A549 (cell line): ENCODE results near the gene KLF9. TPM values are rescaled to one million over a fixed set of nuclear protein-coding genes. Genes with fewer than 3 reads are reported as not detected.

Source experiments
- ATAC-seq, 2 experiments: fragments of 200-7000 bp in 1 of 2; fragments of >200 bp in 1 of 2; cut with Nextera tagmentation in 1 of 2; cut with Tn5 transposase in 1 of 2; 3 replicates each; pipeline versions ENCODE4 v1.8.0 to v1.9.1; 2018 to 2020; ENCODE audit warnings: mild to moderate bottlenecking in 1 of 2, moderate library complexity in 1 of 2
- CTCF ChIA-PET: fragments of 300-600 bp; sonication (Branson Sonifier 250); formaldehyde crosslinking; extraction: SDS; loops from one replicate; lab custom pipeline; 2021; ENCODE audit warnings: antibody characterized with exemption, inconsistent platforms; lab: Yijun Ruan, JAX
- POLR2A ChIA-PET: fragments of 350-600 bp; formaldehyde crosslinking; extraction: SDS; loops from one replicate; lab custom pipeline; 2021; ENCODE audit warnings: antibody characterized with exemption, inconsistent platforms; lab: Yijun Ruan, JAX
- DNase-seq, 2 experiments: peaks; one replicate each; pipeline versions ENCODE4 v3.0.0 to v3.0.0-alpha.2; 2011 to 2016; ENCODE audit warnings: low read depth in 1 of 2, low spot score in 1 of 2
- FAIRE-seq: peaks from 2 replicates; lab custom pipeline; 2011; peaks lifted over from hg19 to GRCh38; lab: Jason Lieb, UNC
- H3K27ac ChIP-seq, 2 experiments: fragments of >200 bp; sonication (Bioruptor Twin); formaldehyde crosslinking; 3 replicates each; pipeline ENCODE4 v1.5.1; 2016 to 2017
- H3K4me1 ChIP-seq: fragments of >200 bp; sonication (Bioruptor Twin); formaldehyde crosslinking; 3 replicates; pipeline ENCODE4 v1.6.1; 2016
- H3K4me2 ChIP-seq: fragments of >200 bp; sonication (Bioruptor Twin); formaldehyde crosslinking; 3 replicates; pipeline ENCODE4 v1.6.1; 2016
- H3K4me3 ChIP-seq: fragments of >200 bp; sonication (Bioruptor Twin); formaldehyde crosslinking; 3 replicates; pipeline ENCODE4 v1.5.1; 2016
- H3K9me3 ChIP-seq: fragments of >200 bp; sonication (Bioruptor Twin); formaldehyde crosslinking; 3 replicates; pipeline ENCODE4 v1.6.1; 2016
- CHD2 ChIP-seq: fragments of 150-350 bp; IDR thresholded peaks from 2 replicates; pipeline ENCODE4 v1.6.1; 2014; ENCODE audit warnings: low read length; ENCODE audit not compliant: partially characterized antibody
- CHD4 ChIP-seq: fragments of 200-600 bp; sonication (generic); IDR thresholded peaks from 2 replicates; pipeline ENCODE4 v1.6.1; 2016; ENCODE audit warnings: antibody characterized with exemption, mild to moderate bottlenecking, borderline replicate concordance
- EHMT2 ChIP-seq: fragments of 200-600 bp; sonication (generic); IDR thresholded peaks from 2 replicates; pipeline ENCODE4 v1.6.1; 2016; ENCODE audit warnings: antibody characterized with exemption, low read depth, mild to moderate bottlenecking, moderate library complexity
- FOSB ChIP-seq: fragments of 250-450 bp; sonication (Bioruptor Pico); IDR thresholded peaks from 2 replicates; pipeline ENCODE4 v1.5.0; 2020; ENCODE audit warnings: mild to moderate bottlenecking, moderate library complexity
- FOSL2 ChIP-seq, 2 experiments: fragments of 450-650 bp in 1 of 2; fragments of >200 bp in 1 of 2; sonication (Bioruptor Twin) in 1 of 2; formaldehyde crosslinking; IDR thresholded peaks; 2 replicates each; pipeline versions ENCODE4 v1.5.0 to v1.6.1; 2016 to 2020; ENCODE audit warnings: mild to moderate bottlenecking in 1 of 2, moderate library complexity in 1 of 2
- GATA3 ChIP-seq: IDR thresholded peaks from 2 replicates; pipeline ENCODE4 v1.6.1; 2012; ENCODE audit warnings: borderline replicate concordance
- HEYL ChIP-seq: fragments of 250-450 bp; sonication (Bioruptor Pico); IDR thresholded peaks from 2 replicates; pipeline ENCODE4 v1.8.0; 2021; ENCODE audit warnings: mild to moderate bottlenecking, moderate library complexity
- HOXA7 ChIP-seq: fragments of 250-450 bp; sonication (Bioruptor Pico); IDR thresholded peaks from 2 replicates; pipeline ENCODE4 v1.5.0; 2020; ENCODE audit warnings: mild to moderate bottlenecking, moderate library complexity
- HOXB13 ChIP-seq: fragments of 250-450 bp; sonication (Bioruptor Pico); IDR thresholded peaks from 2 replicates; pipeline ENCODE4 v1.5.0; 2020; ENCODE audit warnings: low read depth, mild to moderate bottlenecking, moderate library complexity
- KDM1A ChIP-seq: fragments of 200-600 bp; sonication (generic); IDR thresholded peaks from 2 replicates; pipeline ENCODE4 v1.6.1; 2016; ENCODE audit warnings: low read depth, mild to moderate bottlenecking
- MAZ ChIP-seq: fragments of 150-350 bp; IDR thresholded peaks from 2 replicates; pipeline ENCODE4 v1.6.1; 2014; ENCODE audit warnings: antibody characterized with exemption, low read depth, low read length, borderline replicate concordance
- NPAS2 ChIP-seq: fragments of 250-450 bp; sonication (Bioruptor Pico); IDR thresholded peaks from 2 replicates; pipeline ENCODE4 v1.8.0; 2022; ENCODE audit warnings: mild to moderate bottlenecking, moderate library complexity, borderline replicate concordance
- NR3C1 ChIP-seq: fragments of >200 bp; sonication (Bioruptor Twin); formaldehyde crosslinking; IDR thresholded peaks from 3 replicates; pipeline ENCODE4 v1.6.1; 2017
- POLR2A ChIP-seq: IDR thresholded peaks from 2 replicates; pipeline ENCODE4 v1.6.1; 2012; ENCODE audit warnings: mild to moderate bottlenecking, low read length
- RAD21 ChIP-seq, 2 experiments: fragments of >200 bp in 1 of 2; sonication (Bioruptor Twin) in 1 of 2; formaldehyde crosslinking in 1 of 2; IDR thresholded peaks in 1 of 2; conservative IDR thresholded peaks in 1 of 2; 2 replicates in 1 of 2; 3 replicates in 1 of 2; pipeline ENCODE4 v1.6.1; 2012 to 2018; ENCODE audit warnings: inconsistent platforms in 1 of 2
- RNF2 ChIP-seq: fragments of 200-600 bp; sonication (generic); IDR thresholded peaks from 2 replicates; pipeline ENCODE4 v1.6.1; 2016; ENCODE audit warnings: low read depth, mild to moderate bottlenecking, antibody characterized with exemption, moderate library complexity, borderline replicate concordance
- TP53 ChIP-seq: fragments of 250-450 bp; sonication (Bioruptor Pico); IDR thresholded peaks from 2 replicates; pipeline ENCODE4 v1.5.0; 2021; ENCODE audit warnings: mild to moderate bottlenecking, moderate library complexity
- ZFP36 ChIP-seq: fragments of 450-650 bp; IDR thresholded peaks from 2 replicates; pipeline ENCODE4 v1.6.1; 2014; ENCODE audit warnings: borderline replicate concordance; ENCODE audit not compliant: partially characterized antibody
- ZNF302 ChIP-seq: fragments of 250-450 bp; sonication (Bioruptor Pico); IDR thresholded peaks from 2 replicates; pipeline ENCODE4 v1.9.0; 2021; ENCODE audit warnings: inconsistent platforms, mild to moderate bottlenecking, moderate library complexity
- WGBS: methylation state at CpG from one replicate; pipeline ENCODE4 v1.1.6; 2017; ENCODE audit errors: missing lambda C conversion rate; 5-methylcytosine and 5-hydroxymethylcytosine counted together
- polyA plus RNA-seq, 4 experiments: library from polyadenylated mRNA; depleted of rRNA in 3 of 4; stranded (reverse); fragments of >200 nt; fragmentation: RNase III in 1 of 4; extraction: RNeasy Plus Mini Kit Qiagen cat#74134 plus additional on column Dnase treatment in 1 of 4; gene quantifications; 2 replicates in 3 of 4; 3 replicates in 1 of 4; pipeline ENCODE4 v1.2.3, GENCODE V29; 2011 to 2017
- TF ChIP-seq, protein P1 (sequence below): IDR thresholded peaks from 2 replicates; pipeline ENCODE4 v1.6.1; 2012
- TF ChIP-seq, protein P2 (sequence below): fragments of 200-600 bp; sonication (generic); IDR thresholded peaks from 2 replicates; pipeline ENCODE4 v1.6.1; 2016; ENCODE audit warnings: antibody characterized with exemption, mild to moderate bottlenecking, moderate library complexity
- TF ChIP-seq, protein P3 (sequence below): IDR thresholded peaks from 2 replicates; pipeline ENCODE4 v1.6.1; 2012; ENCODE audit warnings: low read depth, borderline replicate concordance
- TF ChIP-seq, protein P4 (sequence below): fragments of 250-450 bp; sonication (Bioruptor Pico); IDR thresholded peaks from 2 replicates; pipeline ENCODE4 v1.5.0; 2020; ENCODE audit warnings: low read depth, mild to moderate bottlenecking, moderate library complexity
- TF ChIP-seq, protein P5 (sequence below): fragments of 150-350 bp; IDR thresholded peaks from 2 replicates; pipeline ENCODE4 v1.6.1; 2014; ENCODE audit warnings: low read depth, mild to moderate bottlenecking, low read length
- TF ChIP-seq, protein P6 (sequence below): fragments of 450-650 bp; IDR thresholded peaks from 2 replicates; pipeline ENCODE4 v1.6.1; 2014; ENCODE audit warnings: antibody characterized with exemption

The KLF9 gene
- polyA plus RNA-seq, 2 of the 4 experiments (the other 2 are of a cell fraction), result 0.76 to 3.9 TPM

DNA sequence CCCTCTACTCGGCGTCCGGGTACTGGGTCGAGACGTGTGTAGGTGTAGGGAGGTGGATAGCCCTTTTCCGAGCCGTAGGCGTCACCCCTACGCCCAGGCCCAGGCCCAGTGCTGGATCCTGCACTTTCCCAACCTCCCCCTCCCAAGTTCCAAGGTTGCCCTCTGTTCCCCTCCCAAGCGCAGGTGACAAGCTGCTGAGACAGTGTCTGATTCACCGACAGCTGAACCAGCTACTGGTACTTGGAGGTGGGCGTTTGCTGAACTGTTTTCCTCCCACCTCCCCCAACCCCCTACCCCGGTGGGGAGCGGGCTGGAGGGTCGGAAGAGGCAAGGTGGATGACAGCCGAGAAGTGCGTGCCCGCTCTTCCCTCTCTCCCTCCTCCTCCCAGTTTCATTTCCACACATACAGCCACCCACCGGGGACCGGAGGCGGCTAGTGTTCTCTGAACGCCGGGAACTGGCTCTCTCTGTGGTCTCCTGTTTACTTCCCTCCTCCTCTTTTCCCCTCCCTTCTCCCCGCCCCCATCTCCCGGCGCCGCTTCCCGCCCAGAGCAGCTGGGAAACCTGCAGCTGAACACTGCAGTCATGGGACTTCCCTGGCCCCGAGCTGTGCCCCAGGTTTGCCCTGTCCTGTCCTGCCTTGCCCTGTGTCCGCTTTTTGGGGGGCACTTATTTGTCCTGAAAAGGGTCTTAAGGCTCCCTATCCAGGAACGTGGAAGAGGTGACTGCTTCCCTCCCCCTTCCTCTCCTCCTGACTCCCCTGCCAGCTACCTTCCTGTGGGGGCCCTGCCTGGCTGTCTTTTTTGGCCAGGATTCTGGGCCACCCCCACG is 6.2 kb upstream of the KLF9 start (continued):
- TF ChIP-seq POLR2A (no peak; the same call in 1 of the 2 replicates), MAZ (peak; percentile 64; the same call in 1 of the 2 replicates), FOSB (CRISPR knock-in tag) (peak; percentile 86; the same call in 1 of the 2 replicates), RAD21 (conservative IDR thresholded peaks at IDR 0.05 in 1 of 2, IDR thresholded peaks at IDR 0.05 in 1 of 2) (no peak; a peak in 1 of 5 replicates), FOSL2 (IDR thresholded peaks at IDR 0.05) (no peak), FOSL2 (CRISPR knock-in tag; IDR thresholded peaks at IDR 0.05) (peak; percentile 5; the same call in 1 of the 2 replicates), TP53 (CRISPR knock-in tag) (peak; percentile 93), EHMT2 (no peak), HOXA7 (CRISPR knock-in tag) (peak; percentile 29; the same call in 1 of the 2 replicates)
- TF ChIP-seq, protein P1, sequence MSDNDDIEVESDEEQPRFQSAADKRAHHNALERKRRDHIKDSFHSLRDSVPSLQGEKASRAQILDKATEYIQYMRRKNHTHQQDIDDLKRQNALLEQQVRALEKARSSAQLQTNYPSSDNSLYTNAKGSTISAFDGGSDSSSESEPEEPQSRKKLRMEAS, result peak; percentile 60
- TF ChIP-seq, protein P2, sequence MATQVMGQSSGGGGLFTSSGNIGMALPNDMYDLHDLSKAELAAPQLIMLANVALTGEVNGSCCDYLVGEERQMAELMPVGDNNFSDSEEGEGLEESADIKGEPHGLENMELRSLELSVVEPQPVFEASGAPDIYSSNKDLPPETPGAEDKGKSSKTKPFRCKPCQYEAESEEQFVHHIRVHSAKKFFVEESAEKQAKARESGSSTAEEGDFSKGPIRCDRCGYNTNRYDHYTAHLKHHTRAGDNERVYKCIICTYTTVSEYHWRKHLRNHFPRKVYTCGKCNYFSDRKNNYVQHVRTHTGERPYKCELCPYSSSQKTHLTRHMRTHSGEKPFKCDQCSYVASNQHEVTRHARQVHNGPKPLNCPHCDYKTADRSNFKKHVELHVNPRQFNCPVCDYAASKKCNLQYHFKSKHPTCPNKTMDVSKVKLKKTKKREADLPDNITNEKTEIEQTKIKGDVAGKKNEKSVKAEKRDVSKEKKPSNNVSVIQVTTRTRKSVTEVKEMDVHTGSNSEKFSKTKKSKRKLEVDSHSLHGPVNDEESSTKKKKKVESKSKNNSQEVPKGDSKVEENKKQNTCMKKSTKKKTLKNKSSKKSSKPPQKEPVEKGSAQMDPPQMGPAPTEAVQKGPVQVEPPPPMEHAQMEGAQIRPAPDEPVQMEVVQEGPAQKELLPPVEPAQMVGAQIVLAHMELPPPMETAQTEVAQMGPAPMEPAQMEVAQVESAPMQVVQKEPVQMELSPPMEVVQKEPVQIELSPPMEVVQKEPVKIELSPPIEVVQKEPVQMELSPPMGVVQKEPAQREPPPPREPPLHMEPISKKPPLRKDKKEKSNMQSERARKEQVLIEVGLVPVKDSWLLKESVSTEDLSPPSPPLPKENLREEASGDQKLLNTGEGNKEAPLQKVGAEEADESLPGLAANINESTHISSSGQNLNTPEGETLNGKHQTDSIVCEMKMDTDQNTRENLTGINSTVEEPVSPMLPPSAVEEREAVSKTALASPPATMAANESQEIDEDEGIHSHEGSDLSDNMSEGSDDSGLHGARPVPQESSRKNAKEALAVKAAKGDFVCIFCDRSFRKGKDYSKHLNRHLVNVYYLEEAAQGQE, result 0 out of 2 replicates have a peak, but pooled peaks have one; percentile 22
- TF ChIP-seq, protein P3, sequence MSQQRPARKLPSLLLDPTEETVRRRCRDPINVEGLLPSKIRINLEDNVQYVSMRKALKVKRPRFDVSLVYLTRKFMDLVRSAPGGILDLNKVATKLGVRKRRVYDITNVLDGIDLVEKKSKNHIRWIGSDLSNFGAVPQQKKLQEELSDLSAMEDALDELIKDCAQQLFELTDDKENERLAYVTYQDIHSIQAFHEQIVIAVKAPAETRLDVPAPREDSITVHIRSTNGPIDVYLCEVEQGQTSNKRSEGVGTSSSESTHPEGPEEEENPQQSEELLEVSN, result peak; percentile 58; the same call in 1 of the 2 replicates
- TF ChIP-seq, protein P4, sequence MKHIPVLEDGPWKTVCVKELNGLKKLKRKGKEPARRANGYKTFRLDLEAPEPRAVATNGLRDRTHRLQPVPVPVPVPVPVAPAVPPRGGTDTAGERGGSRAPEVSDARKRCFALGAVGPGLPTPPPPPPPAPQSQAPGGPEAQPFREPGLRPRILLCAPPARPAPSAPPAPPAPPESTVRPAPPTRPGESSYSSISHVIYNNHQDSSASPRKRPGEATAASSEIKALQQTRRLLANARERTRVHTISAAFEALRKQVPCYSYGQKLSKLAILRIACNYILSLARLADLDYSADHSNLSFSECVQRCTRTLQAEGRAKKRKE, result peak; percentile 18; the same call in 1 of the 2 replicates

DNA sequence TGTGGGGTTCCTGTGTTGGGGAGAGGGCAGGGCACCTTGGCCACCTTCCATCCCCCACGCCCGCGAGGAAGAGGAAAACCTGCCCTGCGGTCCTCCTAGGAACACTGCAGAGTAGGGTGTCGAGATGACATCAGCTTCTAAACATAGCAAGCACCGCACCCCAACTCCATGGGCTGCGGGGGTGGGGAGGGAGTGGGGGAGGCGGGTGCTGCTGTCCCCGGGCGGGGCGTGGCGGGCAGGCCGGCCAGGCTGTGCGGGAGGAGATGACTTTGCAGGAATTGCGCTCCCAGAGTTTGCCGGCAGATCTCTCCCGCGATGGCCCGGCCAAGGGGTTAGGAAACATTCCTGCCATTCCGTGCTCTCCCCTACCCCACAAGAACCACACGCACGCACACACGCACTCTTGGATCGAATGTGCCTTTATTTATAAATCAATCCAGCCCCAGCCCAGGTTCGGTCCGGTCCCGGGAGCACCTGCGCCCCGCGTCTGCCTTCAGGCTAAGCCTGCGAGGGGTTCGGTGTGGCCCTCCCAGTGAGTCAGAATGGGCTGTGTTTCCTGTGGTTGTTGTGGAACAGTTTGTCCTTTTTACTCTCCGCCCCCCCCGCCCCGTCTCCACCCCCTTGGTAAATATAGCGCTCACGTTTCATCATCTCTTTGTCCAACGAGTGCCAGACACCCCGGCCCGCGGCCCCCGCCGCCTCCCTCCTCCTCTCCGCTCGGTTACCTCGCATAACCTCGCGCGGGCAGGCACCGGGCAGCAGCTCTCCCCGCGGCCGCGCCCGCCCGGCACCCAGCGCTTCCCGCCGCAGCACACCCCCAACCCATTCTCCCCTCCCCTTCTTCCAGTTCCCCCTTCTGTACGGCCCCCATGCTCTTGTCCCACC is 5.3 kb upstream of the KLF9 start:
- POLR2A ChIA-PET, result interaction anchor here (0.6 to 4.7 kb wide), 19 partner anchors 8 to 182 kb away, joined by 3 to 39 read pairs (median 6); no protein-coding TSS in a partner anchor
- Histone ChIP-seq H3K9me3 (no peaks in the 10 kb centered on the region), H3K4me1 (peaks cover 27% of the 10 kb centered on the region), H3K27ac (peak overlapping the region; percentile 98 to 99), H3K4me3 (peak overlapping the region; percentile 59), H3K4me2 (peak overlapping the region; percentile 98)
- FAIRE-seq (no peak), ATAC-seq (peak; percentile 60 to 67), DNase-seq (peak; percentile 90 to 95)
- WGBS, result 4% methylated on average over 18 of the region's 60 CpGs
- CTCF ChIA-PET, result interaction anchor here (0.9 to 3.4 kb wide), 7 partner anchors 15 to 182 kb away, joined by 3 to 25 read pairs (median 5); no protein-coding TSS in a partner anchor
- TF ChIP-seq FOSL2 (IDR thresholded peaks at IDR 0.05) (no peak; the same call in none of the 2 replicates), FOSL2 (CRISPR knock-in tag; IDR thresholded peaks at IDR 0.05) (peak; percentile 85), ZNF302 (no peak), POLR2A (peak; percentile 30; the same call in 1 of the 2 replicates), HOXB13 (CRISPR knock-in tag) (no peak), GATA3 (no peak; the same call in 1 of the 2 replicates), ZFP36 (no peak), CHD2 (peak; percentile 17), KDM1A (no peak), CHD4 (no peak), NPAS2 (CRISPR knock-in tag) (no peak), NR3C1 (no peak), HEYL (no peak), RNF2 (no peak)
- TF ChIP-seq, protein P5, sequence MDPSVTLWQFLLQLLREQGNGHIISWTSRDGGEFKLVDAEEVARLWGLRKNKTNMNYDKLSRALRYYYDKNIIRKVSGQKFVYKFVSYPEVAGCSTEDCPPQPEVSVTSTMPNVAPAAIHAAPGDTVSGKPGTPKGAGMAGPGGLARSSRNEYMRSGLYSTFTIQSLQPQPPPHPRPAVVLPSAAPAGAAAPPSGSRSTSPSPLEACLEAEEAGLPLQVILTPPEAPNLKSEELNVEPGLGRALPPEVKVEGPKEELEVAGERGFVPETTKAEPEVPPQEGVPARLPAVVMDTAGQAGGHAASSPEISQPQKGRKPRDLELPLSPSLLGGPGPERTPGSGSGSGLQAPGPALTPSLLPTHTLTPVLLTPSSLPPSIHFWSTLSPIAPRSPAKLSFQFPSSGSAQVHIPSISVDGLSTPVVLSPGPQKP, result no peak
- TF ChIP-seq, protein P6, sequence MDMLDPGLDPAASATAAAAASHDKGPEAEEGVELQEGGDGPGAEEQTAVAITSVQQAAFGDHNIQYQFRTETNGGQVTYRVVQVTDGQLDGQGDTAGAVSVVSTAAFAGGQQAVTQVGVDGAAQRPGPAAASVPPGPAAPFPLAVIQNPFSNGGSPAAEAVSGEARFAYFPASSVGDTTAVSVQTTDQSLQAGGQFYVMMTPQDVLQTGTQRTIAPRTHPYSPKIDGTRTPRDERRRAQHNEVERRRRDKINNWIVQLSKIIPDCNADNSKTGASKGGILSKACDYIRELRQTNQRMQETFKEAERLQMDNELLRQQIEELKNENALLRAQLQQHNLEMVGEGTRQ, result no peak
